Neuronal stem cell (in vitro differentiated cells): Measurements from ENCODE around the gene MBP.

Source experiments
- DNase-seq: peaks from one replicate; pipeline ENCODE4 v3.0.0-alpha.2; 2013; ENCODE audit warnings: low spot score
- H2AFZ ChIP-seq: one replicate; pipeline ENCODE4 v1.6.1; 2013; ENCODE audit warnings: mild to moderate bottlenecking, low read length, inconsistent platforms
- H2AK5ac ChIP-seq: 2 replicates; pipeline ENCODE4 v1.6.1; 2013; ENCODE audit warnings: low read depth, mild to moderate bottlenecking, inconsistent platforms, low read length, moderate library complexity, mixed read lengths
- H2BK120ac ChIP-seq: 2 replicates; pipeline ENCODE4 v1.6.1; 2013; ENCODE audit warnings: low read depth, mild to moderate bottlenecking, inconsistent platforms, low read length, moderate library complexity, mixed read lengths
- H2BK12ac ChIP-seq: one replicate; pipeline ENCODE4 v1.6.1; 2013; ENCODE audit warnings: low read length, inconsistent platforms
- H2BK15ac ChIP-seq: 2 replicates; pipeline ENCODE4 v1.6.1; 2013; ENCODE audit warnings: mild to moderate bottlenecking, low read length, inconsistent platforms, mixed read lengths
- H2BK5ac ChIP-seq: one replicate; pipeline ENCODE4 v1.6.1; 2013; ENCODE audit warnings: inconsistent platforms, mild to moderate bottlenecking, low read length, moderate library complexity
- H3K14ac ChIP-seq: one replicate; pipeline ENCODE4 v1.6.1; 2013; ENCODE audit warnings: low read length, inconsistent platforms
- H3K18ac ChIP-seq: 2 replicates; pipeline ENCODE4 v1.6.1; 2013; ENCODE audit warnings: low read length, inconsistent platforms
- H3K23ac ChIP-seq: 2 replicates; pipeline ENCODE4 v1.6.1; 2013; ENCODE audit warnings: low read depth, mild to moderate bottlenecking, mixed read lengths, low read length, inconsistent platforms; ENCODE audit not compliant: poor library complexity
- H3K27ac ChIP-seq: replicated peaks from 3 replicates; pipeline ENCODE4 v1.5.1; 2013; ENCODE audit warnings: low read length, inconsistent platforms
- H3K27me3 ChIP-seq, 3 experiments: 2 replicates each; pipeline ENCODE4 v1.6.1; 2013; ENCODE audit warnings: low read length in 3 of 3, mild to moderate bottlenecking in 2 of 3, inconsistent platforms in 1 of 3, low read depth in 1 of 3, mixed read lengths in 1 of 3, moderate library complexity in 1 of 3; ENCODE audit not compliant: control insufficient read depth in 3 of 3, insufficient read depth in 3 of 3
- H3K36me3 ChIP-seq, 2 donors: replicated peaks in 1 of 2; 2 replicates each; pipeline ENCODE4 v1.6.1; 2013; ENCODE audit warnings: low read length in 2 of 2; ENCODE audit not compliant: control insufficient read depth in 2 of 2, insufficient read depth in 2 of 2
- H3K4ac ChIP-seq: 2 replicates; pipeline ENCODE4 v1.6.1; 2013; ENCODE audit warnings: inconsistent platforms, mild to moderate bottlenecking, low read length, moderate library complexity
- H3K4me1 ChIP-seq, 2 donors: 1 replicate in 1 of 2; 2 replicates in 1 of 2; pipeline ENCODE4 v1.6.1; 2013; ENCODE audit warnings: low read length in 2 of 2, low read depth in 1 of 2; ENCODE audit not compliant: control insufficient read depth in 2 of 2, insufficient read depth in 1 of 2
- H3K4me2 ChIP-seq: one replicate; pipeline ENCODE4 v1.6.1; 2013; ENCODE audit warnings: mild to moderate bottlenecking, low read length, inconsistent platforms; ENCODE audit not compliant: insufficient read depth, poor library complexity, severe bottlenecking
- H3K4me3 ChIP-seq, 2 donors: 2 replicates each; pipeline ENCODE4 v1.5.1; 2013; ENCODE audit warnings: low read length in 2 of 2, mild to moderate bottlenecking in 2 of 2, inconsistent platforms in 1 of 2, moderate library complexity in 1 of 2
- H3K79me1 ChIP-seq: one replicate; pipeline ENCODE4 v1.6.1; 2013; ENCODE audit warnings: low read depth, mild to moderate bottlenecking, inconsistent platforms, low read length, moderate library complexity
- H3K9ac ChIP-seq: one replicate; pipeline ENCODE4 v1.6.1; 2013; ENCODE audit warnings: mild to moderate bottlenecking, low read depth, low read length, inconsistent platforms; ENCODE audit not compliant: poor library complexity
- H3K9me3 ChIP-seq, 2 donors: replicated peaks in 1 of 2; 2 replicates each; pipeline versions ENCODE3 to v1.6.1; 2013; ENCODE audit warnings: low read length in 2 of 2, mild to moderate bottlenecking in 2 of 2, inconsistent platforms in 1 of 2, low read depth in 1 of 2, mixed read lengths in 1 of 2, moderate library complexity in 1 of 2; ENCODE audit not compliant: control insufficient read depth in 2 of 2, insufficient read depth in 1 of 2
- H4K8ac ChIP-seq: one replicate; pipeline ENCODE4 v1.6.1; 2013; ENCODE audit warnings: low read depth, mild to moderate bottlenecking, inconsistent platforms, low read length, moderate library complexity
- H4K91ac ChIP-seq: one replicate; pipeline ENCODE4 v1.6.1; 2013; ENCODE audit warnings: low read length, low read depth, mild to moderate bottlenecking, inconsistent platforms; ENCODE audit not compliant: poor library complexity
- WGBS, 2 donors: extraction: QIAGEN DNeasy Blood & Tissue Kit; methylation state at CpG; one replicate each; pipeline ENCODE4 v1.1.7; 2013; ENCODE audit warnings: missing lambda C conversion rate in 2 of 2, mixed read lengths in 1 of 2; ENCODE audit not compliant: insufficient read length in 2 of 2, insufficient replicate concordance in 1 of 2; ENCODE audit errors: extremely low coverage in 2 of 2; 5-methylcytosine and 5-hydroxymethylcytosine counted together

MBP gene

GRCh38 chr18:77060151-77060550 lies 72.4 kb downstream of the MBP start:
- peaks cover 13 to 17% of the 10 kb centered on the region in 2 donors for H3K4me1 ChIP-seq
- no peak for DNase-seq
- H2BK120ac ChIP-seq = no peak overlapping the region
- H3K4me2 ChIP-seq = no peak overlapping the region
- H2BK5ac ChIP-seq = no peak overlapping the region
- H3K4me3 ChIP-seq = no peak overlapping the region
- H3K9ac ChIP-seq = no peak overlapping the region
- no peaks in the 10 kb centered on the region for H3K36me3 ChIP-seq
- H3K14ac ChIP-seq = no peak overlapping the region
- H3K18ac ChIP-seq = no peak overlapping the region
- H2AK5ac ChIP-seq = no peak overlapping the region
- WGBS, 2 donors = no CpG with 5 or more reads among the region's 4 CpGs
- H2AFZ ChIP-seq = no peak overlapping the region
- H3K27me3 ChIP-seq = peaks cover 0 to 3% (median 0%) of the 10 kb centered on the region in 3 experiments
- H4K91ac ChIP-seq = no peak overlapping the region
- no peak overlapping the region for H4K8ac ChIP-seq
- no peak overlapping the region for H2BK12ac ChIP-seq
- H3K27ac ChIP-seq = no peak overlapping the region
- no peak overlapping the region for H3K23ac ChIP-seq
- H3K4ac ChIP-seq = no peak overlapping the region
- H3K79me1 ChIP-seq = no peaks in the 10 kb centered on the region
- H3K9me3 ChIP-seq = no peaks in the 10 kb centered on the region
- H2BK15ac ChIP-seq = no peak overlapping the region

GRCh38 chr18:77059294-77059916 lies 73.2 kb downstream of the MBP start:
- H3K36me3 ChIP-seq = no peaks in the 10 kb centered on the region

GRCh38 chr18:77058290-77058835 lies 74.2 kb downstream of the MBP start:
- peak overlapping the region; percentile 35 for H3K18ac ChIP-seq
- H3K4ac ChIP-seq = no peak overlapping the region
- H3K27ac ChIP-seq = no peak overlapping the region
- peaks cover 0 to 3% (median 0%) of the 10 kb centered on the region in 3 experiments for H3K27me3 ChIP-seq
- no peak overlapping the region for H2BK5ac ChIP-seq
- H3K4me1 ChIP-seq = peaks cover 17 to 25% of the 10 kb centered on the region in 2 donors
- H2AFZ ChIP-seq = no peak overlapping the region
- no CpG with 5 or more reads among the region's 32 CpGs for WGBS, 2 donors
- no peaks in the 10 kb centered on the region for H3K36me3 ChIP-seq
- H3K4me3 ChIP-seq = no peak overlapping the region
- no peak overlapping the region for H2BK12ac ChIP-seq
- H3K9me3 ChIP-seq = no peaks in the 10 kb centered on the region
- H2AK5ac ChIP-seq = no peak overlapping the region
- peak overlapping the region; percentile 40 for H2BK15ac ChIP-seq
- no peak for DNase-seq
- H4K8ac ChIP-seq = no peak overlapping the region
- no peak overlapping the region for H3K14ac ChIP-seq
- H3K4me2 ChIP-seq = no peak overlapping the region
- no peak overlapping the region for H3K23ac ChIP-seq
- H3K9ac ChIP-seq = no peak overlapping the region
- H2BK120ac ChIP-seq = no peak overlapping the region
- no peaks in the 10 kb centered on the region for H3K79me1 ChIP-seq
- no peak overlapping the region for H4K91ac ChIP-seq

More at GRCh38 chr18:77059294-77059916, 73.2 kb downstream of the MBP start:
- Histone ChIP-seq H2BK5ac (no peak overlapping the region), H4K91ac (no peak overlapping the region), H4K8ac (no peak overlapping the region), H3K4me3 (no peak overlapping the region), H2AFZ (no peak overlapping the region), H3K23ac (no peak overlapping the region), H3K4ac (no peak overlapping the region), H3K4me2 (no peak overlapping the region), H2BK15ac (no peak overlapping the region), H3K9ac (no peak overlapping the region), H3K9me3 (no peaks in the 10 kb centered on the region), H3K27ac (no peak overlapping the region), H2BK12ac (no peak overlapping the region), H3K27me3 (peaks cover 0 to 3% (median 0%) of the 10 kb centered on the region in 3 experiments), H2BK120ac (no peak overlapping the region), H2AK5ac (no peak overlapping the region), H3K14ac (no peak overlapping the region), H3K4me1 (peaks cover 17 to 24% of the 10 kb centered on the region in 2 donors), H3K79me1 (no peaks in the 10 kb centered on the region), H3K18ac (no peak overlapping the region)
- WGBS, 2 donors = no CpG with 5 or more reads among the region's 2 CpGs
- no peak for DNase-seq

GRCh38 chr18:77057006-77057395 lies 75.6 kb downstream of the MBP start:
- Histone ChIP-seq H3K9me3 (no peaks in the 10 kb centered on the region), H2AFZ (peak overlapping the region; percentile 83), H3K79me1 (no peaks in the 10 kb centered on the region), H2AK5ac (no peak overlapping the region), H3K4ac (no peak overlapping the region), H3K36me3 (no peaks in the 10 kb centered on the region), H3K4me2 (no peak overlapping the region), H4K91ac (no peak overlapping the region), H3K9ac (no peak overlapping the region), H2BK15ac (no peak overlapping the region), H3K18ac (no peak overlapping the region), H2BK5ac (no peak overlapping the region), H3K27ac (no peak overlapping the region), H3K4me1 (peaks cover 28 to 34% of the 10 kb centered on the region in 2 donors), H3K14ac (no peak overlapping the region), H2BK12ac (no peak overlapping the region), H3K23ac (no peak overlapping the region), H2BK120ac (no peak overlapping the region), H4K8ac (no peak overlapping the region), H3K27me3 (peaks cover 0 to 3% (median 0%) of the 10 kb centered on the region in 3 experiments), H3K4me3 (no peak overlapping the region)
- no CpG with 5 or more reads among the region's 5 CpGs for WGBS, 2 donors
- no peak for DNase-seq
